ENCODE data around the gene RFNG.

Gene RFNG

DNA sequence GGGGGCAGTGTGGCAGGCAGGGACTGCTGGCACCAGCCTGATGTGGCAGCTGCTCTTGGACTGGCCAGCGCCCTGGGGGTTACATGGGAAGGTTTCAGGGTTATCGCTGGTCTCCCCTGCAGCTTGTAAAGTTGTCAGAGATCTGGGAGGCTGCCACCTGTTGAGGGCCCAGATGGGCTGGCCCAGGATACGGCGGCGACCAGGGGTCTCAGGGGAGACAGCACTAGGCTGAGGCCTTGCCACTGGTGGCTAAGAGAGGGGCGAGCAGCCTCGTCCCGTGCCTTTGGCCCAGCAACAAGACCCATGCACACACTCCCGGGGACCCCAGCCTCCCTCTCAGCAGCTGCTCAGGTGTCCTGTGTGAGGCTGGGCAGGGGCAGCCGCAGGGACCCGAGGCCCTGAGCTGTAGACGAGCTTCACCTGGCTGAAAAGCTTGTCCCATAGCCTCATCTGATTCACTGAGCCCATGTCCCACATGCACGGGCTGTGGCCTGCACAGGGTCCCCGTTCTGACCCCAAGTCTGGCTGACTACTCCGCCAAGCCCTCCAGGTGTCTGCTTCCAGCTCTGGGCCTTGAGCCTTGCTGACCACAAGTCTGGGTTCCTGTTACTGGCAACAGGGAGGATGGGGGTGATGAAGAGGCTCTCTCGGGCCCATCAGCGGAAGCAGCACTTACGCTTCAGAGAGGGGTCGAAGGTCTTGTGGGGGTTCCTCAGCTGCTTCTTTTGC lies 7.8 kb upstream of the RFNG start:
- no peak overlapping the region for H3K4me3 ChIP-seq (ENCODE audit: low read depth, low read length)
- TF ChIP-seq, protein P1, sequence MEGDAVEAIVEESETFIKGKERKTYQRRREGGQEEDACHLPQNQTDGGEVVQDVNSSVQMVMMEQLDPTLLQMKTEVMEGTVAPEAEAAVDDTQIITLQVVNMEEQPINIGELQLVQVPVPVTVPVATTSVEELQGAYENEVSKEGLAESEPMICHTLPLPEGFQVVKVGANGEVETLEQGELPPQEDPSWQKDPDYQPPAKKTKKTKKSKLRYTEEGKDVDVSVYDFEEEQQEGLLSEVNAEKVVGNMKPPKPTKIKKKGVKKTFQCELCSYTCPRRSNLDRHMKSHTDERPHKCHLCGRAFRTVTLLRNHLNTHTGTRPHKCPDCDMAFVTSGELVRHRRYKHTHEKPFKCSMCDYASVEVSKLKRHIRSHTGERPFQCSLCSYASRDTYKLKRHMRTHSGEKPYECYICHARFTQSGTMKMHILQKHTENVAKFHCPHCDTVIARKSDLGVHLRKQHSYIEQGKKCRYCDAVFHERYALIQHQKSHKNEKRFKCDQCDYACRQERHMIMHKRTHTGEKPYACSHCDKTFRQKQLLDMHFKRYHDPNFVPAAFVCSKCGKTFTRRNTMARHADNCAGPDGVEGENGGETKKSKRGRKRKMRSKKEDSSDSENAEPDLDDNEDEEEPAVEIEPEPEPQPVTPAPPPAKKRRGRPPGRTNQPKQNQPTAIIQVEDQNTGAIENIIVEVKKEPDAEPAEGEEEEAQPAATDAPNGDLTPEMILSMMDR (IDR thresholded peaks at IDR 0.05; ENCODE audit: low read depth, low read length), result no peak
- TF ChIP-seq POLR2A (IDR thresholded peaks at IDR 0.05; ENCODE audit: extremely low read depth, insufficient read length) (no peak), MYC (IDR thresholded peaks at IDR 0.05; ENCODE audit: low read depth, low read length) (no peak)
- TF ChIP-seq, protein P2, sequence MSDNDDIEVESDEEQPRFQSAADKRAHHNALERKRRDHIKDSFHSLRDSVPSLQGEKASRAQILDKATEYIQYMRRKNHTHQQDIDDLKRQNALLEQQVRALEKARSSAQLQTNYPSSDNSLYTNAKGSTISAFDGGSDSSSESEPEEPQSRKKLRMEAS (IDR thresholded peaks at IDR 0.05; ENCODE audit: low read depth, low read length), result no peak
- DNase-seq (ENCODE audit: low read depth), result no peak

DNA sequence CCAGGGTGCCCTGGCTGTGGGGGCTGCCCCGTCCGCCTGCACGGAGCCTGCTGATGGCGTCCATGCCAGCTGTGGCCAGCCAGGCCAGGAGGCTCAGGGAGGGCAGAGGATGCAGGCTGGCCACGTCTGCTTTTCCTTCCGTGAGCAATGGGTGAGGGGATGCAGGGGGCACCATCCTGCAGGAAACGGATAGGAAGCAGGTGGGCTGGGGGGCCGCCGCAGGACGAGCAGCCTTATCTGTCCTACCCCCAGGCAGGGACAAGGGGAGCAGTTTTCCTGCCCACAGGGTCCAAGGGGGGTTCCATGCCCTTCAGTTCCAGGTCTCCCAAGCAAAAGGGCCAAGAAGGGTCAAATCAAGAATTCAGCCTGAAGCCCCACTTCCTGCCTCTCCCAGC lies 7.2 kb upstream of the RFNG start:
- no peak overlapping the region for H3K4me3 ChIP-seq (ENCODE audit: low read depth, low read length)
- TF ChIP-seq MYC (IDR thresholded peaks at IDR 0.05; ENCODE audit: low read depth, low read length), result no peak
- no peak for TF ChIP-seq POLR2A (IDR thresholded peaks at IDR 0.05; ENCODE audit: extremely low read depth, insufficient read length)
- TF ChIP-seq, protein P1 (IDR thresholded peaks at IDR 0.05; ENCODE audit: low read depth, low read length), result no peak
- TF ChIP-seq, protein P2 (IDR thresholded peaks at IDR 0.05; ENCODE audit: low read depth, low read length), result no peak

DNA sequence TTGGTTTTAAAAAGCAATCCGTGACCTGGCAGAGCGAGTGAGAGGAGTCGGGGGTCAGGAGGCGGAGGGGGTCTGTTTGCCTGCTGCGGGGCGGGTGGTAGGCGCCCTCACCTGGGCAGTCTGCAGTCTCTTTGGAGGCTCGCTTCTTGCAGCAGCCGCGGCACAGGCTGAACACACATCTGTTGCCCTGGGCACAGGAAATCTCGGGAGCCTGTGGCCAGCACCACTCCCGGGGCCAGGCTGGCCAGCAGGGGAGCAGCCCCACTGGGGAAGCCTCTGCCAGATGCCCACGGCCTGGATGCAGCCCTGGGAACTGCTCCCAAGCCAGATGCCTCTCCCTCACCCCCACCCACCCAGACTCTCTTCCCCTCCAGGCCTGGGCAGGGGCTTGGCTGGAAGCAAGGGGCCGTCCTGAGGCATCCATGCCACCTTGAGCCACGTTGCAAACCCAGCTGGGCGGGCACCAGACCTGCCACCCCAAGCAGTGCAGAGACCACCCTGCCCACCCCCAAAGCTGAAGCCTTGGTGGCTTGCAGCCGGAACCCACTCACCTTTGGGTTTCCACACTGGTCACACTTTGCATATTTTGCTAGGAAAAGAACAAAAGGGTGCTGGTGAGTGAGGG lies 6.7 kb upstream of the RFNG start:
- no peak overlapping the region for H3K4me3 ChIP-seq (ENCODE audit: low read depth, low read length)
- no peak for DNase-seq (ENCODE audit: low read depth)
- TF ChIP-seq MYC (IDR thresholded peaks at IDR 0.05; ENCODE audit: low read depth, low read length) (no peak), POLR2A (IDR thresholded peaks at IDR 0.05; ENCODE audit: extremely low read depth, insufficient read length) (no peak)
- TF ChIP-seq, protein P1 (IDR thresholded peaks at IDR 0.05; ENCODE audit: low read depth, low read length), result no peak
- TF ChIP-seq, protein P2 (IDR thresholded peaks at IDR 0.05; ENCODE audit: low read depth, low read length), result no peak

More for the DNA sequence above, 7.2 kb upstream of the RFNG start:
- DNase-seq (ENCODE audit: low read depth), result no peak

DNA sequence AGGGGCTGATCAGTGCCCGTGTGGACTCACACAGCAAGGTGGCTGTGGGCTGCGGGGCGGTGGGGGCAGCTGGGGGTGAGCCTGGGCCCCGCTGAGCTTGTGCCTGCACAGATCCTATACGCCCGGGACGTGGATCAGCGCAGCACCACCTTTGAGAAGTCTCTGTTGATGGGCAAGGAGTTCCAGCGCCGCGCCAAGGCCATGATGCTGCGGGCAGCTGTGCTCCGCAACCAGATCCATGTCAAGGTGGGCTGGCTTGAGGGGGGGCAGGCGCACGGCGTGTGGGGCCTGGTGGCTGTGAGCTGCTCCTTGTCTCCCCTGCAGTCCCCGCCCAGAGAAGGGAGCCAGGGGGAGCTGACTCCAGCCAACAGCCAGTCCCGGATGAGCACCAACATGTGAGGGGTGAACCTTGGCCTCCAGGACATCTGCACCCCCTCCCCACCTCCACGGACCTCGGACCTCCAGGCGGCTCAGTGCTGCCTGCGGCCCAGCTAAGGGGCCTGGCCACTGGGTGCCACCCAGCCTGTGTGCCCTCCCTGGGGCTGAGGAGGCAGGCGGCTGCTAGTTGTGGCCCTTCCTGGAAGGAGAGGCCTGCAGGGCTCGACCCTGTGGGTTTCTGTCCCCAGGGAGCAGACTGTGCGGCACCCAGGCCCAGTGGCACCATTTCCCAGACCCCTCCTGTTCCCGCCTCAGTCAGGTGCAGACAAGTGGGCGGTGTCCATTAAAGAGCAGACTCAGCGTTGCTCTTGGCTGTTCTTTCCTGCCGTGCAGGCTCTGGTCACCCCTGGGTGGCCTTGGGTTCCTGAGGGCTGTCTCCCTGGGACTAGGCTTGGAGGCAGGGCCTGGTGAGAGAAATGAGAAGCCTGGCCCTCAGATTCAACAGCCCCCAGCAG lies 5.4 kb upstream of the RFNG start:
- H3K4me3 ChIP-seq (ENCODE audit: low read depth, low read length), result no peak overlapping the region
- TF ChIP-seq MYC (IDR thresholded peaks at IDR 0.05; ENCODE audit: low read depth, low read length) (no peak), POLR2A (IDR thresholded peaks at IDR 0.05; ENCODE audit: extremely low read depth, insufficient read length) (no peak)
- TF ChIP-seq, protein P2 (IDR thresholded peaks at IDR 0.05; ENCODE audit: low read depth, low read length), result no peak
- TF ChIP-seq, protein P1 (IDR thresholded peaks at IDR 0.05; ENCODE audit: low read depth, low read length), result no peak
- DNase-seq (ENCODE audit: low read depth), result no peak

DNA sequence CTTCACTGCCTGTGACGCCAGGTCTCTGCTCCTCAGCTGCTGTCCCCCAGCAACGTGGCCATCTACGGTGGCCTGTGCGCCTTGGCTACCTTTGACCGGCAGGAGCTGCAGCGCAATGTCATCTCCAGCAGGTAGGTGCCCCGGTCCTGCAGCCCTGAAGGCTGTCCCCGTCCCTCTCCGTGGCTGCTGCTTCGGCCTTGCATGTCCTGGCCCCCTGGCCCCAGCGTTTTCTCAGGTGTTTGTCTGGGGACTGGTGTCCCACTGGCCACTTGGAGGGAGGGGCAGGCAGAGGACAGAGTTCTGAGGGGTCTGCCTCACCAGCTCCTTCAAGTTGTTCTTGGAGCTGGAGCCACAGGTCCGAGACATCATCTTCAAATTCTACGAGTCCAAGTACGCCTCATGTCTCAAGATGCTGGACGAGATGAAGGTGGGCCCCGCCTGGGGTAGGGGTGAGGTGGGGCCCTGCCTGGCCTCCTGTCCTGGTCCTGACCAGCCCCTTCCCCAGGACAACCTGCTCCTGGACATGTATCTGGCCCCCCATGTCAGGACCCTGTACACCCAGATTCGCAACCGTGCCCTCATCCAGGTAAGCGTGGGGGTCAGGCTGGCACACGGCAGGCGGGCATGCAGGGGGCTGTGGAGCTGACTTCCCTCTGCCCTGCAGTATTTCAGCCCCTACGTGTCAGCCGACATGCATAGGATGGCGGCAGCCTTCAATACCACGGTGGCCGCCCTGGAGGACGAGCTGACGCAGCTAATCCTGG lies 4.5 kb upstream of the RFNG start:
- DNase-seq (ENCODE audit: low read depth), result no peak
- no peak overlapping the region for H3K4me3 ChIP-seq (ENCODE audit: low read depth, low read length)
- TF ChIP-seq POLR2A (IDR thresholded peaks at IDR 0.05; ENCODE audit: extremely low read depth, insufficient read length) (no peak), MYC (IDR thresholded peaks at IDR 0.05; ENCODE audit: low read depth, low read length) (no peak)
- TF ChIP-seq, protein P2 (IDR thresholded peaks at IDR 0.05; ENCODE audit: low read depth, low read length), result no peak
- TF ChIP-seq, protein P1 (IDR thresholded peaks at IDR 0.05; ENCODE audit: low read depth, low read length), result no peak

Measured in NB4 (cell line).